Measurements from ENCODE around the gene PSG1.
"Not testable (repeated sequence)": the region's sequence is repeated elsewhere in the genome, so short reads cannot be mapped to it uniquely, and the experiment has no call there.

The PSG1 gene

DNA sequence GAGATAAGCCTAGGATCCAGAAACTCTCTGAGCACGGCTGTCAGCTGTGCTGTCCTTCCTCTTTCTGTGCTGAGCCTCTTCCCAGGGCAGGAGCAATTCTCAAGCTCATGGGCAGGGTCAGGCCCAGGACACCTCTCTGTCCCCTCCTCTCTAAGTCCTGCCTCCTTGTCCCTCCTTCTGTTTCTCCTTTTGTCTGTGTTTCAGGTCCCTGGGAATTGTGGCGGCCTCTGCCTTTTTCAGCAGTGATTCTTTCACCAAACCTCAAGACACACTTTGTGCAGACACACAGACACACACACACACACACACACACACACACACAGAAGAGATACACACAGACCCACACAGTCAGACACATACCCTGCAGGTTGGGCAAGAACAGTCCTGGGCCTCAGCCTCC, at the start of gene PSG1:
PSG1 (minus strand) TSS at position 101 of the 400 bp plus-strand sequence. CDS start 132 bp downstream, outside the sequence.
- Histone ChIP-seq H3K27me3 (ENCODE audit: control insufficient read depth in 1 of 2, insufficient read depth in 2 of 2, low read length in 2 of 2) (no peaks in the 10 kb centered on the region), H3K4me3 (ENCODE audit: low read depth in 1 of 2, low read length in 2 of 2) (no peak within 1 kb of the TSS), H3K36me3 (ENCODE audit: control insufficient read depth in 1 of 2, insufficient read depth in 2 of 2, low read length in 2 of 2) (no peaks in the 10 kb centered on the region), H3K27ac (ENCODE audit: low read depth, low read length) (no peak within 1 kb of the TSS), H3K4me1 (ENCODE audit: control insufficient read depth in 1 of 2, insufficient read depth in 2 of 2, low read length in 2 of 2) (no peaks in the 10 kb centered on the region), H3K9ac (ENCODE audit: low read depth in 1 of 2, low read length in 2 of 2) (no peak within 1 kb of the TSS), H3K9me3 (ENCODE audit: control insufficient read depth in 1 of 2, low read length in 2 of 2) (no peaks in the 10 kb centered on the region)

DNA sequence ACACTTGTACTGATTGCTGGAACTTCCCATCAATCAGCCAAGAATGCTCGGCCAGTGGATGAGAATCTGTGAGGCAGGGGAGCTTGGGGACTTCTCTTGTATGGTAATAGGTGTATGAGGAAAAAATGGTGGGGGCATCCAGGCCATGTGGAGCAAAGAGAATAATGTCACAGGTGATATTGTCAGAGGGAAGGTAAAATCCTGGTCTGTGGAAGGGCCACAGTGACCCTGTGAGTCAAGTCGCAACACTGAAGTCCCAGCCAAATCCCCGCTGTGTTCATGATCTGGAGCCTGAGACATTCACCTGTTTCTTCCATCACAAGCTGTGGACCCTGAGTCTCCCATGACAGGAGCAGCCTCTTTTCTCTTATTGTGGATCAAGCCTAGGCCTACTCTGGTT, 49.4 kb upstream of the PSG1 start:
- H3K4me3 ChIP-seq (ENCODE audit: low read depth in 1 of 2, low read length in 2 of 2), result no peak overlapping the region
- H3K27ac ChIP-seq (ENCODE audit: low read depth, low read length), result no peak overlapping the region
- no peaks in the 10 kb centered on the region for H3K27me3 ChIP-seq (ENCODE audit: control insufficient read depth in 1 of 2, insufficient read depth in 2 of 2, low read length in 2 of 2)
- no peak overlapping the region for H3K9ac ChIP-seq (ENCODE audit: low read depth in 1 of 2, low read length in 2 of 2)
- no peaks in the 10 kb centered on the region for H3K36me3 ChIP-seq (ENCODE audit: control insufficient read depth in 1 of 2, insufficient read depth in 2 of 2, low read length in 2 of 2)
- no peaks in the 10 kb centered on the region for H3K9me3 ChIP-seq (ENCODE audit: control insufficient read depth in 1 of 2, low read length in 2 of 2)
- no peaks in the 10 kb centered on the region for H3K4me1 ChIP-seq (ENCODE audit: control insufficient read depth in 1 of 2, insufficient read depth in 2 of 2, low read length in 2 of 2)

DNA sequence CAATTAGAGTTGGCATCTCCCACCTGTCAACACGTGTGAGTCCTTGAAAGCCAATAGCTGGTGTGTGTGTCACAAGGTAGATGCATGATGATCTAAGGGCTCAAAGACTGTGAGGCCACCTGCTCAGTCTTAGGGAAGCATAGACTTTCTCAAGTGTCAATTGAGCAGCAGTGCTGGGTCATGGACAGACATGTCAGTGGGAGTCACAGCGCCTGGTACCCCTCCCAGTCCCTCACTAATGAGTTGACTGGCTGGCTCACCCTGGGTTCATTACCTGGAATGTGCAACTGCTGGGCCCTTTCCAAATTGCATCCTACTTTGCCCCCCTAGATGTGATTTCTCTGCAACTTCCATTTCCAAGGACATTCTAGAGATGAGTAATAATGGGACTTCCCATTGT, 47.3 kb upstream of the PSG1 start:
- Histone ChIP-seq H3K4me3 (ENCODE audit: low read depth in 1 of 2, low read length in 2 of 2) (no peak overlapping the region), H3K4me1 (ENCODE audit: control insufficient read depth in 1 of 2, insufficient read depth in 2 of 2, low read length in 2 of 2) (no peaks in the 10 kb centered on the region), H3K27me3 (ENCODE audit: control insufficient read depth in 1 of 2, insufficient read depth in 2 of 2, low read length in 2 of 2) (no peaks in the 10 kb centered on the region), H3K9ac (ENCODE audit: low read depth in 1 of 2, low read length in 2 of 2) (no peak overlapping the region), H3K9me3 (ENCODE audit: control insufficient read depth in 1 of 2, low read length in 2 of 2) (no peaks in the 10 kb centered on the region), H3K36me3 (ENCODE audit: control insufficient read depth in 1 of 2, insufficient read depth in 2 of 2, low read length in 2 of 2) (no peaks in the 10 kb centered on the region), H3K27ac (ENCODE audit: low read depth, low read length) (no peak overlapping the region)

DNA sequence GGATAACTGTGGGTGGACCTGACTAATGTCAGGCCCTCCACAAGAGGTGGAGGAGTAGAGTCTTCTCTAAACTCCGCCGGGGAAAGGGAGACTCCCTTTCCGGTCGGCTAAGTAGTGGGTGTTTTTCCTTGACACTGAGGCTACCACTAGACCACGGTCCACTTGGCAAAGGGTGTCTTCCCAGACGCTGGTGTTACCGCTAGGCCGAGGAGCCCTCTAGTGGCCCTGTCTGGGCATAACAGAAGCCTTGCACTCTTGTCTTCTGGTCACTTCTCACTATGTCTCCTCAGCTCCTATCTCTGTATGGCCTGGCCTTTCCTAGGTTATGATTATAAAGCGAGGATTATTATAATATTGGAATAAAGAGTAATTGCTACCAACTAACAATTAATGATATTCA, 43.6 kb upstream of the PSG1 start:
- not testable (repeated sequence) for H3K36me3 ChIP-seq (ENCODE audit: control insufficient read depth in 1 of 2, insufficient read depth in 2 of 2, low read length in 2 of 2); H3K27me3 ChIP-seq (ENCODE audit: control insufficient read depth in 1 of 2, insufficient read depth in 2 of 2, low read length in 2 of 2); H3K4me1 ChIP-seq (ENCODE audit: control insufficient read depth in 1 of 2, insufficient read depth in 2 of 2, low read length in 2 of 2); H3K4me3 ChIP-seq (ENCODE audit: low read depth in 1 of 2, low read length in 2 of 2); H3K9ac ChIP-seq (ENCODE audit: low read depth in 1 of 2, low read length in 2 of 2); H3K9me3 ChIP-seq (ENCODE audit: control insufficient read depth in 1 of 2, low read length in 2 of 2); H3K27ac ChIP-seq (ENCODE audit: low read depth, low read length)

DNA sequence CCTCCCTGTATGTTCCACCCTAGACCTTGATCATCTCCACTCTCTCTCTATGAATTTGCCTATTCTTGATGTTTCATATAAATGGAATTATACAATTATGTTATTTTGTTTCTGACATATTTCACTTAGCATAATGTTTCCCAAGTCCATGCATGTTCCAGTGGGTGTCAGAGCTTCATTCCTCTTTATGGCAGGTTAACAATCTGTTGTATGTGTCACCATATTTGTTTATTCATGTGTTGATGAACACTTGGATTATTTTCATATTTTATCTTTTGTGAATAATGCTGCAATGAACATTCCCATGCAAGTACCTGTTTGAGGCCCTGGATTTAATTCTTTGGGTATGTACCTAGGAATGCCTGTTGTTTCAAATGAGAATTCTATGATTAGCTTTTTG, 41.5 kb upstream of the PSG1 start:
- H3K27ac ChIP-seq (ENCODE audit: low read depth, low read length); H3K9ac ChIP-seq (ENCODE audit: low read depth in 1 of 2, low read length in 2 of 2); H3K4me3 ChIP-seq (ENCODE audit: low read depth in 1 of 2, low read length in 2 of 2): not testable (repeated sequence)

DNA sequence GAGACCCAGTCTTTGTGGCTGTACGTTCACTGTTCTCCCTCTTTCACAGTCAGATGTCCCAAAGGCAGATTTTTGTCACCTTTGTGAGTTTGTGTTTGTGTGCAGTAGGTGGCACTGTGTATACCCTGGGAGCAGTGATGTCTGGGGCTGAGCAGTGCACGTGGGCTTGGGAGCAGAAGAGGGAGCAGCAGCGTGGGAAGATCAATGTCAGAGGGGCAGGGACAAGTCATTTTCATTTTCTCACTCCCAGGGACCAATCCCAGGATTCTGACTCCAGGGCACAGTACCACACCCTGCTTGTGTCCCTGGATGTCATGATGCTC, 40.2 kb upstream of the PSG1 start:
- Histone ChIP-seq H3K36me3 (ENCODE audit: control insufficient read depth in 1 of 2, insufficient read depth in 2 of 2, low read length in 2 of 2) (no peaks in the 10 kb centered on the region), H3K27me3 (ENCODE audit: control insufficient read depth in 1 of 2, insufficient read depth in 2 of 2, low read length in 2 of 2) (no peaks in the 10 kb centered on the region), H3K9me3 (ENCODE audit: control insufficient read depth in 1 of 2, low read length in 2 of 2) (no peaks in the 10 kb centered on the region), H3K4me3 (ENCODE audit: low read depth in 1 of 2, low read length in 2 of 2) (no peak overlapping the region), H3K4me1 (ENCODE audit: control insufficient read depth in 1 of 2, insufficient read depth in 2 of 2, low read length in 2 of 2) (no peaks in the 10 kb centered on the region), H3K27ac (ENCODE audit: low read depth, low read length) (no peak overlapping the region), H3K9ac (ENCODE audit: low read depth in 1 of 2, low read length in 2 of 2) (no peak overlapping the region)

More for the DNA sequence above, 41.5 kb upstream of the PSG1 start:
- H3K4me1 ChIP-seq (ENCODE audit: control insufficient read depth in 1 of 2, insufficient read depth in 2 of 2, low read length in 2 of 2); H3K36me3 ChIP-seq (ENCODE audit: control insufficient read depth in 1 of 2, insufficient read depth in 2 of 2, low read length in 2 of 2); H3K27me3 ChIP-seq (ENCODE audit: control insufficient read depth in 1 of 2, insufficient read depth in 2 of 2, low read length in 2 of 2); H3K9me3 ChIP-seq (ENCODE audit: control insufficient read depth in 1 of 2, low read length in 2 of 2): not testable (repeated sequence)

DNA sequence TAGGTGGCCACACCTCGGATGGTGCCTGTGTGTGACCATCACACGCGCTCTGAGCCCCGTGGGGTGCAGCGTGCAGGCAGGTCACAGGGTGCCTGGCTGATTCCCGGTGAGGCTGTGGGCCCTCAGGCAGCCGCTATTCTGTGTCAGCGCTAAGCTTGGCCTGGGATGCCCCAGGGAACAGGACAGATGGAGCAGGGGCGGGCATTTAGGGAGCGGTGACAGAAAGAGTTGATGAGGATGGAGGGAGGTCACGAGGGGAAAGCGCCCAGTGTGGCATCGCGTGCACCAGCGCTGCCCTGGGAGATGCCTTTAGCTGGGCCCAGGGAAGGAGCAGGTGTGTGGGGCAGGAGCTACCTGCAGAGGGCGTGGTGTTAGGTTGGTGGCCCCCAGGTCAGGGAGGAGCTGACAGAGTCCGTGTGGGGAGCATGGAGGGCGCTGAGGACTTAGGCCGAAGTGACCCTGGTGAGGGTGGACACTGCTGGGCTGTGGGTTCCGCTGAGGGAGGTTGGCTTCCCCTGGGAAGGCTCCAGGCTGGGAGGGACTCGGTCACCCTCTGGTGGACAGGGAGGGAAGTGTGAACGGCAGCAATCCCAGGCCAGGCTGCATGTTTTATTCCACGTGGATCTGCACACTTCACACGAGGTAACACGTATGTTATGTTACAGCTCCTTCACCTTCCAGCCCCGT, 39.7 kb upstream of the PSG1 start:
- not testable (repeated sequence) for H3K9ac ChIP-seq (ENCODE audit: low read depth in 1 of 2, low read length in 2 of 2); H3K27me3 ChIP-seq (ENCODE audit: control insufficient read depth in 1 of 2, insufficient read depth in 2 of 2, low read length in 2 of 2); H3K4me3 ChIP-seq (ENCODE audit: low read depth in 1 of 2, low read length in 2 of 2); H3K27ac ChIP-seq (ENCODE audit: low read depth, low read length); H3K9me3 ChIP-seq (ENCODE audit: control insufficient read depth in 1 of 2, low read length in 2 of 2); H3K36me3 ChIP-seq (ENCODE audit: control insufficient read depth in 1 of 2, insufficient read depth in 2 of 2, low read length in 2 of 2); H3K4me1 ChIP-seq (ENCODE audit: control insufficient read depth in 1 of 2, insufficient read depth in 2 of 2, low read length in 2 of 2)

DNA sequence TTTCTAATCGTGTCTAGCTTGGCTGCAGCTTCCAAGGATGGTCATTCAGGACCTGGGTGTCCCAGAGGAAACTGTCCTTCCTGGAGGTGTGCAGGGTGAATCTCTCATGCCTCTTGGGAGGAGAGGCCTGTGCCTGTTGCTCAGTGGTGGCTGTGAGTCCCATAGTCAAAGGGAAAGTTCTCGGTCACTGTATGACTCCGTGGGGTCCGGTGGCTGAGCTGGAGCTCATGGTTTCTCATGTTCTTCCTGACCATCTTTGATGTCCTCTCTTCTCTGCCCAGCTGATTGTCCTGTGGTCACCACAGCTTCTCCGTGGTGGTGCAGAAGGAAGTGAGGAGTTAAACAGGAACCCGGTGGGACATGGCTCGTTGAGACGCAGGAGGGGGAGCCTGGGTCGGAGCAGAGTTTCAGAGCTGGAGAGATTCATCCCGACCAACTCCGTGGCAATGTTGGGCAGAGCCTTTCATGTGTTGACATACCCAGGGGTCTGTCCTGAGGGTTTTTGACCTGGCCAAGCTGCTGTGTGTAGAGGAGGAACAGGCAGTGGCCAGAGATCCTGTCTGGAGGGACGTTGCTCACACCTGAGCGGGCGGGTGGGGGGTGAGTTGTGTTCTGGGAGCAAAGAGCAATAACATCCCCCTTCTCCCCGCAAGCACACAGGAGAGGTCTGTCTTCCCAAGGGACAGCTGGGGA, 39.0 kb upstream of the PSG1 start:
- not testable (repeated sequence) for H3K27me3 ChIP-seq (ENCODE audit: control insufficient read depth in 1 of 2, insufficient read depth in 2 of 2, low read length in 2 of 2); H3K4me1 ChIP-seq (ENCODE audit: control insufficient read depth in 1 of 2, insufficient read depth in 2 of 2, low read length in 2 of 2); H3K36me3 ChIP-seq (ENCODE audit: control insufficient read depth in 1 of 2, insufficient read depth in 2 of 2, low read length in 2 of 2); H3K27ac ChIP-seq (ENCODE audit: low read depth, low read length); H3K4me3 ChIP-seq (ENCODE audit: low read depth in 1 of 2, low read length in 2 of 2); H3K9me3 ChIP-seq (ENCODE audit: control insufficient read depth in 1 of 2, low read length in 2 of 2); H3K9ac ChIP-seq (ENCODE audit: low read depth in 1 of 2, low read length in 2 of 2)

DNA sequence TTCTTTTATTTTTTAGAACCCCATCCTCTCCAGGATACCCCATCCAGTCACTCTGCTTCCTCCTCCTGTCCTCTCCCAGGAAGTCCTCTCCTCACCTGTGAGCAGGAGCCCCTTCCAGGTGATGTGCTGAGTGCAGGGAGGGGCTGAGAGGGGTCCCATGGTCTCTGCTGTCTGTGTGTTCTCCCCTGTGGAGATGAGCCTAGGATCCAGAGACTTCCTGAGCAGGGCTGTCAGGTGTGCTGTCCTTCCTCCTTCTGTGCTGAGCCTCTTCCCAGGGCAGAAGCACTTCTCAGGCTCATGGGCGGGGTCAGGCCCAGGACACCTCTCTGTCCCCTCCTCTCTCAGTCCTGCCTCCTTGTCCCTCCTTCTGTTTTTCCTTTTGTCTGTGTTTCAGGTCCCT, 38.1 kb upstream of the PSG1 start, which contains the start of gene PSG6:
PSG6 (minus strand) TSS at position 261 of the 400 bp plus-strand sequence; CDS start at position 159, 102 bp downstream.
- H3K27ac ChIP-seq (ENCODE audit: low read depth, low read length); H3K4me3 ChIP-seq (ENCODE audit: low read depth in 1 of 2, low read length in 2 of 2); H3K9ac ChIP-seq (ENCODE audit: low read depth in 1 of 2, low read length in 2 of 2); H3K4me1 ChIP-seq (ENCODE audit: control insufficient read depth in 1 of 2, insufficient read depth in 2 of 2, low read length in 2 of 2); H3K27me3 ChIP-seq (ENCODE audit: control insufficient read depth in 1 of 2, insufficient read depth in 2 of 2, low read length in 2 of 2); H3K36me3 ChIP-seq (ENCODE audit: control insufficient read depth in 1 of 2, insufficient read depth in 2 of 2, low read length in 2 of 2); H3K9me3 ChIP-seq (ENCODE audit: control insufficient read depth in 1 of 2, low read length in 2 of 2): not testable (repeated sequence)

DNA sequence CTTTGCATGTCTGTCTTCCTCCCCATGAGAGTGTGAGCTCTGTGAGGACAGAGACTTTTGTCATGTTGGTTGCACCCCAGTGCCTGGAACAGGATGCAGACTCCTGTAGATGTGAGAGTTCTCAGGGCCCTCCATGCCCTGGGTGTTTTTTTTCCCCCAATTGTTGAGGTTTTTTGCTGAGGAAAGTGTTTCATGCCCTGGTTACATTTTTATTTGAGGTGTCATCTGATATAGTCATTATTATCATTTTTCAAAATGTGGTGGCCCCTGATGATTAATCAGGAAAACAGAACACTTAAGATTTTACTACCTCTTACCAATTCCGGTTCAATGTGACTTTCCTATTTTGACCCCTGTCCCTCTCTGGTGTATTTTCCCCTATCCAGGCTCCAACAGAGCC, 37.4 kb upstream of the PSG1 start:
- not testable (repeated sequence) for H3K4me3 ChIP-seq (ENCODE audit: low read depth in 1 of 2, low read length in 2 of 2); H3K9ac ChIP-seq (ENCODE audit: low read depth in 1 of 2, low read length in 2 of 2); H3K9me3 ChIP-seq (ENCODE audit: control insufficient read depth in 1 of 2, low read length in 2 of 2); H3K27ac ChIP-seq (ENCODE audit: low read depth, low read length); H3K36me3 ChIP-seq (ENCODE audit: control insufficient read depth in 1 of 2, insufficient read depth in 2 of 2, low read length in 2 of 2); H3K4me1 ChIP-seq (ENCODE audit: control insufficient read depth in 1 of 2, insufficient read depth in 2 of 2, low read length in 2 of 2); H3K27me3 ChIP-seq (ENCODE audit: control insufficient read depth in 1 of 2, insufficient read depth in 2 of 2, low read length in 2 of 2)

Data from duodenal mucosa (tissue), 2 donors.